ENCODE measurements around the gene NCAM1. TPM values are rescaled to one million over a fixed set of nuclear protein-coding genes. Genes with fewer than 3 reads are reported as not detected.

Gene NCAM1
- total and polyA plus RNA-seq, 2 of the 13 experiments (the other 11 are each of a cell fraction or from before 2014, with no cell fraction given): 0.05 TPM; not detected in 1

DNA sequence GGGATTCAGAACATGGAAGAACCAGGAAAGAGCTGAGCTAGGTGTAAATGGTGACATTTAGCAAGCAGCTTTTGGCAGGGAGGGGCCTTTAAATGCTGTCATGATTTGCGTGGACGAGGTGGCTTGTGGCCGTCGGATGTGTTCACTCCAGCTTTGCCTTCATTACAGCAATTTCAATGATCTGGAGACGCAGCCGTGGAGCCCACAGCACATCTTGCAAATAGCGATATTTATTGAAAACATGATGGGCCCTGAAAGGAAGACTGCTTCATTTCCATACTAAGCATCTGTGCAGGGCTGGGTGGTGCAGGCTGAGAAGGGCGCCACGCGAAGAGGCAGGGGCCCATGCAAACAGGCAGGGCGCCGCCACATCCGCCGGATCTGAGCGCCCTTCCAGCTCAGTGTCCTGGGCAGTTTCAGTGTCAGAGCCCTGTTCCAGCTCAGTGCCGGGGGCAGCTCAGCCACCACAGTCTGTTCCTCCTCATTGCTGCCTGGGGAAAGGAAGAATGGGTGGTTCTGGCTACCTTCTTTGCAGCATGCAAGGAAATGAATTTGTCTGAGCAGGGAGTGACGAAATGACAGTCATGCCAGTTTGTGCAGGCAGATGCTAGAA is 242.0 kb downstream of the NCAM1 start:
- Histone ChIP-seq H3K9ac (ENCODE audit: insufficient read depth, low read depth, low read length) (no peak overlapping the region), H3K79me2 (ENCODE audit: insufficient read depth, low read length) (no peaks in the 10 kb centered on the region), H3K27ac (ENCODE audit: extremely low read length, insufficient read depth, low read length) (no peak overlapping the region), H3K4me1 (ENCODE audit: insufficient read depth, low read length) (no peaks in the 10 kb centered on the region), H3K4me2 (ENCODE audit: low read depth, low read length) (no peak overlapping the region), H2AFZ (ENCODE audit: low read length) (no peak overlapping the region), H3K36me3 (replicated peaks in 1 of 2; ENCODE audit: control insufficient read depth in 1 of 2, insufficient read depth in 2 of 2, low read length in 2 of 2) (no peaks in the 10 kb centered on the region), H3K4me3 (replicated peaks in 1 of 3; ENCODE audit: insufficient read depth in 1 of 3, low read depth in 2 of 3, low read length in 3 of 3) (no peak overlapping the region), H3K9me3 (ENCODE audit: low read length) (no peaks in the 10 kb centered on the region), H4K20me1 (ENCODE audit: insufficient read depth, low read length) (no peaks in the 10 kb centered on the region), H3K27me3 (ENCODE audit: control insufficient read depth in 1 of 2, insufficient read depth in 2 of 2, low read length in 2 of 2) (peaks cover 0 to 37% of the 10 kb centered on the region in 2 experiments; a peak in 1 of 5 replicates)
- DNase-seq (ENCODE audit: low spot score) (no peak), ATAC-seq (no peak), FAIRE-seq (no peak)
- CTCF ChIA-PET (ENCODE audit: low intra/inter-chr PET ratio, low total read pairs): no interaction called here
- WGBS (ENCODE audit: low lambda C conversion rate): 35% methylated on average over 12 of the region's 17 CpGs
- in situ Hi-C loops (cut with HindIII; ENCODE audit: extremely low pct_ligation_motif_present, low pct_unique_long_range_greater_than_20kb): no loop called here
- no TSS peak for BruUV-seq (replicated peaks)
- POLR2A ChIA-PET: no interaction called here
- TF ChIP-seq, protein P1, sequence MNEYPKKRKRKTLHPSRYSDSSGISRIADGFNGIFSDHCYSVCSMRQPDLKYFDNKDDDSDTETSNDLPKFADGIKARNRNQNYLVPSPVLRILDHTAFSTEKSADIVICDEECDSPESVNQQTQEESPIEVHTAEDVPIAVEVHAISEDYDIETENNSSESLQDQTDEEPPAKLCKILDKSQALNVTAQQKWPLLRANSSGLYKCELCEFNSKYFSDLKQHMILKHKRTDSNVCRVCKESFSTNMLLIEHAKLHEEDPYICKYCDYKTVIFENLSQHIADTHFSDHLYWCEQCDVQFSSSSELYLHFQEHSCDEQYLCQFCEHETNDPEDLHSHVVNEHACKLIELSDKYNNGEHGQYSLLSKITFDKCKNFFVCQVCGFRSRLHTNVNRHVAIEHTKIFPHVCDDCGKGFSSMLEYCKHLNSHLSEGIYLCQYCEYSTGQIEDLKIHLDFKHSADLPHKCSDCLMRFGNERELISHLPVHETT (CRISPR knock-in tag; conservative IDR thresholded peaks at IDR 0.05): no peak
- no peak for TF ChIP-seq TCF12 (IDR thresholded peaks at IDR 0.05)
- no peak for TF ChIP-seq TCF12 (CRISPR knock-in tag; IDR thresholded peaks at IDR 0.05)
- no peak for TF ChIP-seq CBFB (CRISPR knock-in tag; IDR thresholded peaks at IDR 0.05)
- TF ChIP-seq ZNF350 (CRISPR knock-in tag; IDR thresholded peaks at IDR 0.05; ENCODE audit: borderline replicate concordance, low read depth): no peak
- no peak for TF ChIP-seq NR2F1 (CRISPR knock-in tag; IDR thresholded peaks at IDR 0.05)
- no peak for TF ChIP-seq YEATS4 (CRISPR knock-in tag; IDR thresholded peaks at IDR 0.05; ENCODE audit: borderline replicate concordance)
- TF ChIP-seq ZBTB39 (CRISPR knock-in tag; IDR thresholded peaks at IDR 0.05): no peak
- TF ChIP-seq ZNF275 (CRISPR knock-in tag; IDR thresholded peaks at IDR 0.05; ENCODE audit: borderline replicate concordance): no peak
- no peak for TF ChIP-seq MTA1 (CRISPR knock-in tag; IDR thresholded peaks at IDR 0.05; ENCODE audit: borderline replicate concordance)
- TF ChIP-seq ZFAT (CRISPR knock-in tag; conservative IDR thresholded peaks at IDR 0.05): no peak
- TF ChIP-seq SRSF9 (IDR thresholded peaks at IDR 0.05; ENCODE audit: borderline replicate concordance, insufficient read depth, low read depth, low read length, poor library complexity, severe bottlenecking): no peak
- no peak for TF ChIP-seq ZNF34 (CRISPR knock-in tag; IDR thresholded peaks at IDR 0.05; ENCODE audit: borderline replicate concordance)
- TF ChIP-seq PHB2 (IDR thresholded peaks at IDR 0.05; ENCODE audit: partially characterized antibody): no peak
- TF ChIP-seq BORCS8-MEF2B (CRISPR knock-in tag; IDR thresholded peaks at IDR 0.05): no peak
- TF ChIP-seq AGO2 (optimal IDR thresholded peaks at IDR 0.05; ENCODE audit: low read depth, low read length): no peak
- TF ChIP-seq ZNF441 (CRISPR knock-in tag; IDR thresholded peaks at IDR 0.05; ENCODE audit: borderline replicate concordance): no peak
- no peak for TF ChIP-seq ZSCAN5A (CRISPR knock-in tag; IDR thresholded peaks at IDR 0.05; ENCODE audit: borderline replicate concordance)
- intact Hi-C loops (cut with micrococcal nuclease; ENCODE audit: unreplicated experiment): no loop called here
